Neural progenitor cell (in vitro differentiated cells): ENCODE results near the gene SPATA12. TPM values are rescaled to one million over a fixed set of nuclear protein-coding genes. Genes with fewer than 3 reads are reported as not detected.

Experiments
- DNase-seq: peaks from one replicate; pipeline ENCODE4 v3.0.0-alpha.2; 2016; ENCODE audit warnings: low spot score
- H2AFZ ChIP-seq: fragments of 200-600 bp; sonication (generic); replicated peaks from 2 replicates; pipeline ENCODE4 v1.6.1; 2016; ENCODE audit warnings: antibody characterized with exemption
- H3F3A ChIP-seq: fragments of 200-600 bp; sonication (generic); 2 replicates; pipeline ENCODE4 v1.6.1; 2016; ENCODE audit warnings: antibody characterized with exemption, low read depth
- H3K27ac ChIP-seq: fragments of 200-600 bp; sonication (generic); 2 replicates; pipeline ENCODE4 v1.5.1; 2016; ENCODE audit warnings: mild to moderate bottlenecking
- H3K27me3 ChIP-seq: fragments of 200-600 bp; sonication (generic); 2 replicates; pipeline ENCODE4 v1.6.1; 2016; ENCODE audit warnings: mild to moderate bottlenecking, moderate library complexity
- H3K36me3 ChIP-seq: fragments of 200-600 bp; sonication (generic); 2 replicates; pipeline ENCODE4 v1.5.1; 2016
- H3K4me1 ChIP-seq: fragments of 200-600 bp; sonication (generic); 2 replicates; pipeline ENCODE4 v1.6.1; 2016; ENCODE audit warnings: mixed run types
- H3K4me2 ChIP-seq: fragments of 200-600 bp; sonication (generic); 2 replicates; pipeline ENCODE4 v1.6.1; 2016
- H3K4me3 ChIP-seq: fragments of 200-600 bp; sonication (generic); 2 replicates; pipeline ENCODE4 v1.5.1; 2016
- H3K79me2 ChIP-seq: fragments of 200-600 bp; sonication (generic); 2 replicates; pipeline ENCODE4 v1.6.1; 2016; ENCODE audit warnings: low read depth
- H3K9ac ChIP-seq: fragments of 200-600 bp; sonication (generic); 2 replicates; pipeline ENCODE4 v1.6.1; 2016
- H3K9me3 ChIP-seq: fragments of 200-600 bp; sonication (generic); 2 replicates; pipeline ENCODE4 v1.5.1; 2016; ENCODE audit warnings: low read depth
- H4K20me1 ChIP-seq: fragments of 200-600 bp; sonication (generic); 2 replicates; pipeline ENCODE4 v1.6.1; 2016; ENCODE audit warnings: low read depth
- H3K27ac Mint-ChIP-seq: 3 replicates; pipeline ENCODE4 v1.8.0; 2021; ENCODE audit warnings: mixed read lengths
- H3K27me3 Mint-ChIP-seq: 2 replicates; pipeline ENCODE4 v1.8.0; 2022; ENCODE audit warnings: low read depth, mild to moderate bottlenecking, inconsistent platforms, moderate library complexity, mixed read lengths; ENCODE audit not compliant: insufficient read depth
- H3K36me3 Mint-ChIP-seq: 3 replicates; pipeline ENCODE4 v1.8.0; 2021; ENCODE audit warnings: mixed read lengths
- H3K4me1 Mint-ChIP-seq: 3 replicates; pipeline ENCODE4 v1.8.0; 2021; ENCODE audit warnings: mixed read lengths
- H3K4me3 Mint-ChIP-seq: 3 replicates; pipeline ENCODE4 v1.8.0; 2021; ENCODE audit warnings: mild to moderate bottlenecking, moderate library complexity, mixed read lengths
- H3K9me3 Mint-ChIP-seq: 3 replicates; pipeline ENCODE4 v1.8.0; 2020; ENCODE audit warnings: mixed read lengths
- EZH2 ChIP-seq: fragments of 200-600 bp; sonication (generic); IDR thresholded peaks from 2 replicates; pipeline ENCODE4 v1.6.1; 2017; ENCODE audit warnings: antibody characterized with exemption, mild to moderate bottlenecking, moderate library complexity
- EZH2phosphoT487 ChIP-seq: fragments of 200-600 bp; sonication (generic); IDR thresholded peaks from 2 replicates; pipeline ENCODE4 v1.6.1; 2017; ENCODE audit warnings: antibody characterized with exemption
- total RNA-seq: library from RNA; depleted of rRNA; stranded (reverse); fragments of >200 nt; gene quantifications from 2 replicates; pipeline ENCODE4 v1.2.3, GENCODE V29; 2015; ENCODE audit warnings: low replicate concordance
- TF ChIP-seq, protein P1 (sequence below): fragments of 200-600 bp; sonication (generic); IDR thresholded peaks from 2 replicates; pipeline ENCODE4 v1.5.1; 2017; ENCODE audit warnings: antibody characterized with exemption, mild to moderate bottlenecking

The SPATA12 gene
- total RNA-seq, 1 donor from 2014 or later = 0.17 TPM

DNA sequence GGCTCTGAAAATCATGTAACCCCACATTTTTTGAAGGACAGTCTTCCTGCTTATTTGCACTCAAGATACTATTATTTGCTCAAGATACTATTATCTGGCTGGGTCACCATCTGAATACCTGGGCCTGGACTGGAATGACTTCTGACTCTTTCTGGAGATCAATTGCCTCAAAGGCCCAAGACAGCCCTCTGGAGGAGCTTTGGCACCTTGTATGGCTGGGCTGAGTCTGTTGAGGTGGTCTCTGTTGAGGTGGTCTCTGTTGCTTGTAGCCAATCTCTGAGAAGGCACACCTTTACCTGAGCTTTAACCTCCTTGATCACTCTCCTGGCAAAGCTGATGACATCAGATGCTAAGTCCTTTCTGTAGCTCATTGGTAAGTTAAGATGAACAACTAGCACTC, 33.0 kb downstream of the SPATA12 start:
- Mint-ChIP-seq H3K4me1 (peaks cover 17% of the 10 kb centered on the region), H3K9me3 (no peaks in the 10 kb centered on the region), H3K27me3 (peaks cover 5% of the 10 kb centered on the region), H3K27ac (no peak overlapping the region), H3K4me3 (no peak overlapping the region), H3K36me3 (peaks cover 50% of the 10 kb centered on the region)
- H3K27ac ChIP-seq = no peak overlapping the region
- H3K27me3 ChIP-seq = no peaks in the 10 kb centered on the region
- peaks cover 3% of the 10 kb centered on the region for H4K20me1 ChIP-seq
- H3K79me2 ChIP-seq = no peaks in the 10 kb centered on the region
- H2AFZ ChIP-seq = no peak overlapping the region
- H3K4me3 ChIP-seq = no peak overlapping the region
- H3F3A ChIP-seq = no peaks in the 10 kb centered on the region
- no peaks in the 10 kb centered on the region for H3K4me1 ChIP-seq
- no peak overlapping the region for H3K9ac ChIP-seq
- no peaks in the 10 kb centered on the region for H3K9me3 ChIP-seq
- TF ChIP-seq, protein P1, sequence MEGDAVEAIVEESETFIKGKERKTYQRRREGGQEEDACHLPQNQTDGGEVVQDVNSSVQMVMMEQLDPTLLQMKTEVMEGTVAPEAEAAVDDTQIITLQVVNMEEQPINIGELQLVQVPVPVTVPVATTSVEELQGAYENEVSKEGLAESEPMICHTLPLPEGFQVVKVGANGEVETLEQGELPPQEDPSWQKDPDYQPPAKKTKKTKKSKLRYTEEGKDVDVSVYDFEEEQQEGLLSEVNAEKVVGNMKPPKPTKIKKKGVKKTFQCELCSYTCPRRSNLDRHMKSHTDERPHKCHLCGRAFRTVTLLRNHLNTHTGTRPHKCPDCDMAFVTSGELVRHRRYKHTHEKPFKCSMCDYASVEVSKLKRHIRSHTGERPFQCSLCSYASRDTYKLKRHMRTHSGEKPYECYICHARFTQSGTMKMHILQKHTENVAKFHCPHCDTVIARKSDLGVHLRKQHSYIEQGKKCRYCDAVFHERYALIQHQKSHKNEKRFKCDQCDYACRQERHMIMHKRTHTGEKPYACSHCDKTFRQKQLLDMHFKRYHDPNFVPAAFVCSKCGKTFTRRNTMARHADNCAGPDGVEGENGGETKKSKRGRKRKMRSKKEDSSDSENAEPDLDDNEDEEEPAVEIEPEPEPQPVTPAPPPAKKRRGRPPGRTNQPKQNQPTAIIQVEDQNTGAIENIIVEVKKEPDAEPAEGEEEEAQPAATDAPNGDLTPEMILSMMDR = no peak
- TF ChIP-seq EZH2 (no peak), EZH2phosphoT487 (no peak)
- DNase-seq = no peak
- peaks cover 4% of the 10 kb centered on the region for H3K36me3 ChIP-seq
- no peak overlapping the region for H3K4me2 ChIP-seq

DNA sequence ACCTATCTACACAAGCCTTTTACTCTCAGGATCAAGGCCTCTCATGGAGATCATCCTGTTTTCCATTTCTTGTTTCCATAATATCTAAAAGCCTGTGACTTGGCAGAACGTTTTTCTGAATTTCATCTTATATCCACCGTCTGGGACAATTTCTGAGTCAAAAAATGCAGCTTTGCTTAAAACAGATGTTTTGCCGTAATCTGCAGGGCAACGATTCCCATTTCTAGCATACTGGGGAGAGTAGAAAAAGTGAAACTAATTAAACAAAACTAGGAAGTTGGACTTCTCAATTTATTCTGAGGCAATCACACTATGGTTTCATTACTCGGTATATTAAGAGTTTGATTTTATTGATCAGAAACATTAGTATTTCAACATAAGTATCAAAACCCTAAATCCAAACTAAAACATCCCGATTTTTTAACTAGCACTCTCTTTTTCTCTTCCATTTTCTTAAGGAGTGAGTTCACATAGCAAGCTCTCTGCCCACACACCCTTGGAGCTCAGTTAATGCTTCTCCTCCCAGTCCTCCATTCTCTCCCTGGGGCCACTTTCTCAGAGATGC, 33.6 kb downstream of the SPATA12 start:
- no peak overlapping the region for H3K9ac ChIP-seq
- peaks cover 17% of the 10 kb centered on the region for H3K4me1 Mint-ChIP-seq
- H3K27me3 ChIP-seq = no peaks in the 10 kb centered on the region
- H3K9me3 ChIP-seq = no peaks in the 10 kb centered on the region
- peaks cover 5% of the 10 kb centered on the region for H3K27me3 Mint-ChIP-seq
- no peak for TF ChIP-seq EZH2
- TF ChIP-seq, protein P1 = no peak
- no peak for TF ChIP-seq EZH2phosphoT487
- H3F3A ChIP-seq = no peaks in the 10 kb centered on the region
- no peaks in the 10 kb centered on the region for H3K9me3 Mint-ChIP-seq
- no peak overlapping the region for H3K4me3 Mint-ChIP-seq
- H3K4me2 ChIP-seq = no peak overlapping the region
- no peak overlapping the region for H3K27ac ChIP-seq
- H3K4me1 ChIP-seq = no peaks in the 10 kb centered on the region
- no peaks in the 10 kb centered on the region for H3K79me2 ChIP-seq
- peaks cover 3% of the 10 kb centered on the region for H4K20me1 ChIP-seq
- no peak overlapping the region for H3K4me3 ChIP-seq
- peaks cover 54% of the 10 kb centered on the region for H3K36me3 Mint-ChIP-seq
- no peak overlapping the region for H2AFZ ChIP-seq
- no peak for DNase-seq
- peaks cover 4% of the 10 kb centered on the region for H3K36me3 ChIP-seq
- no peak overlapping the region for H3K27ac Mint-ChIP-seq

DNA sequence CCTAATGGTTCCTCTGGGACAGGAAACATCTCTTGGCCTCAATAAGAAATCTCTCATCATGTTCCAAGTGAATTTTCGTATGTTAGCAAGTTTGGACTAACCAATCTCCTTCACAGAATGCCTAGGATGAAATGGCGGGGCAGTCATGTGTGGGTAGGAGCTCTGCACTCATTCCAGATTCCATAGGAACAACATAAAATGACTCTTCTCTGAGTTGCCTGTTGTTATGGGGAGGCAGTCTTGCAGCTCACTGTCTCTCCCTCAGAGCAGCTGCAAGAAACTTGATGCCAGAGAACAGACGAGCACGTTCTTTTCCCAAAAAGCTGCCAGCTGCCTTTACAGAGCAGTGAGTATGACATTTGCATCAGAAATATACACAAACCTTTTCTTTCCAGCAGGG, 34.1 kb downstream of the SPATA12 start:
- Histone ChIP-seq H3K4me1 (no peaks in the 10 kb centered on the region), H3K4me3 (no peak overlapping the region), H4K20me1 (peaks cover 3% of the 10 kb centered on the region), H3K36me3 (peaks cover 4% of the 10 kb centered on the region), H3K27me3 (no peaks in the 10 kb centered on the region), H3K4me2 (no peak overlapping the region), H3K79me2 (no peaks in the 10 kb centered on the region), H3F3A (no peaks in the 10 kb centered on the region), H2AFZ (no peak overlapping the region), H3K9ac (no peak overlapping the region), H3K9me3 (no peaks in the 10 kb centered on the region), H3K27ac (no peak overlapping the region)
- no peak overlapping the region for H3K4me3 Mint-ChIP-seq
- peaks cover 5% of the 10 kb centered on the region for H3K27me3 Mint-ChIP-seq
- peaks cover 57% of the 10 kb centered on the region for H3K36me3 Mint-ChIP-seq
- H3K9me3 Mint-ChIP-seq = no peaks in the 10 kb centered on the region
- H3K27ac Mint-ChIP-seq = no peak overlapping the region
- no peak for DNase-seq
- peaks cover 17% of the 10 kb centered on the region for H3K4me1 Mint-ChIP-seq
- no peak for TF ChIP-seq EZH2
- TF ChIP-seq, protein P1 = no peak
- no peak for TF ChIP-seq EZH2phosphoT487
